C4-2B (cell line): ENCODE measurements around the gene CEP250.
"Not testable (repeated sequence)": the region's sequence is repeated elsewhere in the genome, so short reads cannot be mapped to it uniquely, and the experiment has no call there.

ENCODE experiments used
- H3K27ac ChIP-seq: fragments of 450-650 bp; 2 replicates; pipeline ENCODE4 v1.5.1; 2017
- CTCF ChIP-seq: fragments of 450-650 bp; conservative IDR thresholded peaks from 2 replicates; pipeline ENCODE4 v1.5.1; 2017; ENCODE audit warnings: mild to moderate bottlenecking
- ZFX ChIP-seq: fragments of 450-650 bp; IDR thresholded peaks from 2 replicates; pipeline ENCODE4 v1.6.1; 2017

The CEP250 gene

DNA sequence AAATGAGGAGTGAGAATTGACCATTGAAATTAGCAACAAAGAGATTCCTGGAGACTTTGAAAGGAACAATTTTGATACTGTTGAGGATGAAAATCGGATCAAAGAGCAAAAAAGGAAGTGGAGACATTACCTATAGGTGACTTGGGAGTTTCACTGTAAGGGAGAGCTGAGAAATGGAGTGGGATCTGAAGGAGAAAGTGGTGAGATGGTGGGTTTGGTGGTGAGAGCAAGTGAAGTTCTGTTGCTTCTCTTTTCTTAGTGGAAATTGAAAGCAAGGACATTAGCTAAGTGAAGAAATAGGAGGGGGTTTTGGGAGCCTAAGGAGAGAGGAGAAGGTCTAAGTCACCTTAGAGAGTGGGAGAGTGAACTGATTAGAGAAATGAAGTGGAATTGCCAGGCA, 90.7 kb downstream of the CEP250 start:
- no peak overlapping the region for H3K27ac ChIP-seq
- TF ChIP-seq CTCF (no peak), ZFX (no peak)

- TF ChIP-seq CTCF (no peak), ZFX (no peak)
- no peak overlapping the region for H3K27ac ChIP-seq
Observed at GRCh38 chr20:35547329-35547728, 91.9 kb downstream of the CEP250 start.

DNA sequence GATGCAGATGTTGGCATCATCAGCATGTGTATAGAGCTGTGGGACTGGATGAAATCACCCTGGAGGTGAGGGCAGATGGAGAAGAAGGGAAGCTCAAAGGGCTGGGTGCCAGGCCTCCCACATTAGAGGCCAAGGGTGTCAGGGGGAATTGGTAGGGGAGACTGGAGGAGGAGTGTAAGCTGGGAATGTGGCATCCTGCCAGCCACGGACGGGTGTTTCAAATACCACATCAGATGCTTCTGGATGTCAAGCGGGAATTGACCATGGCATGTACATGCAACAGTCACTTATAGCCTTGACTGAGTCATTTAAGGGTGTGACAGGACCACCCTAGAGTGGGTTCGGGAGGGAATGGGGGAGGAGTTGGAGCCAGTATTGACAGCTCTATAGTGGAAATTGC, 96.1 kb downstream of the CEP250 start:
- no peak overlapping the region for H3K27ac ChIP-seq
- TF ChIP-seq CTCF (no peak), ZFX (no peak)

DNA sequence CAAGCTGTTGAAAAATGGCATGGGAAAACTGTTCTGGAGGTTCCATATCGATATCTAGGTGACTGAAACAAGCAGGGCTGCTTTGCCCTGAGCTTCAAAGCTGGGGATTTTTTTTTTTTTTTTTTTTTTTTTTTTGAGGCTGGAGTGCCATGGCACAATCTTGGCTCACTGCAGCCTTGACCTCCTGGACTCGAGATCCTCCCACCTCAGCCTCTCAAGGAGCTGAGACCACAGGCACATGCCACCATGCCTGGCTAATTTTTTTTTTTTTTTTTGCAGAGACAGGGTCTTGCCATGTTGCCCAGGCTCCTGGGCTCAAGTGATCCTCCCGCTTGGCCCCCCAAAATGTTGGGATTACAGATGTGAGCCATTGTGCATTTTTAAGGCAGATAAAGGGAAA, 97.5 kb downstream of the CEP250 start:
- TF ChIP-seq ZFX (no peak), CTCF (no peak)
- H3K27ac ChIP-seq: no peak overlapping the region

DNA sequence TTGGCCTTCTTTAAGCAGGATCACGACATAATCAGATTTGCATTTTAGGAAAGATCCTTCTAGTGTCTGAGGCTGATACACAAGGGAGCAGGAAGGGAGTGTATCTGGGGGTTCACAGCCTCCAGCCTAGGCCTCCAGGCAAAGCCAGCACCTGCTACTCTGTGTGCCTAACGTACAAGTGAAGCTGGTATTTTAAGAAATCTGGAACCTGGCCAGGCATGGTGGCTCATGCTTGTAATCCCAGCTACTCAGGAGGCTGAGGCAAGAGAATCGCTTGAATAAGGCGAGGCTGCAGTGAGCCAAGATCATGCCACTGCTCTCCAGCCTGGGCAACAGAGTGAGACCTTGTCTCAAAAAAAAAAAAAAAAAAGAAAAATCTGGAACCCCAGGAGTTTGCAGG, 100.1 kb downstream of the CEP250 start:
- H3K27ac ChIP-seq: not testable (repeated sequence)

DNA sequence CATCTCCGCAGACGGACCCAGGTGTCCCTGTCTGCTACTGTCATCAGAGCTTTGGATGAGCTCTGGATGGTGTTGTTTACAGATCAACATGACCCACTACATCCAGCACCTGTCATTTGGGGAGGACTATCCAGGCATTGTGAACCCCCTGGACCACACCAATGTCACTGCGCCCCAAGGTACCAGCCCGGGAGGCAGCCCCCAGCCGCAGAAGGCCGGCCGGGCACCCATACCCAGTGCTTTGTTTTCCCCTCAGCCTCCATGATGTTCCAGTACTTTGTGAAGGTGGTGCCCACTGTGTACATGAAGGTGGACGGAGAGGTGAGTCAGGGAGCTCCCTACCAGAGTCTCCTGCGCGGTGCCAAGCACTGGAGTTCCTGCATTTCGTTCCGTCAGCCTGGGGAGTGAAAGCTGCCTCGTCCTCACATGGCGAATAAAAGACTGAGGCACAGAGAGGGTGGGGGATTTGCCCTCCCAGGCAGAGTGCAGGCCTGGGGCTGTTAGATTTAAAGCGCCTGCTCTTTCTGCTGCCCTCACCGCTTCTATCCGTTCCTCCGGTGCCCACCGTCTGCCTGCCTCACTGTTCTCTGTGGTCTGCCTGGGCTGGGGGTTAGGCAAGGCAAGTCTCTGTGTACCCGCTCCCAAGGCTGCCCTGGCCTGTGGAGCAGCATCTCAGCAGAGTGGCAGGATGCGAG, 100.7 kb downstream of the CEP250 start:
- TF ChIP-seq ZFX (no peak), CTCF (no peak)
- H3K27ac ChIP-seq: no peak overlapping the region

- no peak overlapping the region for H3K27ac ChIP-seq
- no peak for TF ChIP-seq ZFX
- no peak for TF ChIP-seq CTCF
Observed at GRCh38 chr20:35556871-35557270, 101.5 kb downstream of the CEP250 start.

- H3K27ac ChIP-seq: no peak overlapping the region
- TF ChIP-seq ZFX (no peak), CTCF (no peak)
Observed at GRCh38 chr20:35558451-35558850, 103.1 kb downstream of the CEP250 start.
